HG02973 (cell line): ENCODE results near the gene APOL1.
"Not testable (repeated sequence)": the region's sequence is repeated elsewhere in the genome, so short reads cannot be mapped to it uniquely, and the experiment has no call there.

ENCODE experiments used
- ATAC-seq: cut with Tn5 transposase; IDR thresholded peaks from one replicate; pipeline ENCODE4 v1.9.1; 2021; ENCODE audit warnings: moderate library complexity; ENCODE audit not compliant: unreplicated experiment

The APOL1 gene

DNA sequence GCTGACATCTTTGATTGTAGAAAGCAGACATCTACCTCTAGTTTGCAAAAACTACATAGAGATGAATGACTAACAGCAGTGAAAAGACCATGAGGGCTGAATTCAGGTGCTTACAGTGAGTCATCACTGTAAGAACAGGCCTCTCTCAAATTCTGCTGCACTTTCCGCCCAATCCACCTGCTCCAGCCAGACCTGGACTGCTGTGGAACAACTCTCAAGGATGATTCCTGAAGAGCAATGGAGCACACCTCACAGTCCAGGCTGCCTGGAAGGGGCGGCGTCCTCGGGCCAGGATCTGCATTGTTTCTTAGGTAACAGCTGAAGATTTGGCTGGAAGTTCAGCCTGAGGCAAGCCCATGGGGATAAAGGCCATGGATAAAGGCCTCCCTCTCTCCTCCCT is 28.7 kb upstream of the APOL1 start:
- ATAC-seq, result no peak

DNA sequence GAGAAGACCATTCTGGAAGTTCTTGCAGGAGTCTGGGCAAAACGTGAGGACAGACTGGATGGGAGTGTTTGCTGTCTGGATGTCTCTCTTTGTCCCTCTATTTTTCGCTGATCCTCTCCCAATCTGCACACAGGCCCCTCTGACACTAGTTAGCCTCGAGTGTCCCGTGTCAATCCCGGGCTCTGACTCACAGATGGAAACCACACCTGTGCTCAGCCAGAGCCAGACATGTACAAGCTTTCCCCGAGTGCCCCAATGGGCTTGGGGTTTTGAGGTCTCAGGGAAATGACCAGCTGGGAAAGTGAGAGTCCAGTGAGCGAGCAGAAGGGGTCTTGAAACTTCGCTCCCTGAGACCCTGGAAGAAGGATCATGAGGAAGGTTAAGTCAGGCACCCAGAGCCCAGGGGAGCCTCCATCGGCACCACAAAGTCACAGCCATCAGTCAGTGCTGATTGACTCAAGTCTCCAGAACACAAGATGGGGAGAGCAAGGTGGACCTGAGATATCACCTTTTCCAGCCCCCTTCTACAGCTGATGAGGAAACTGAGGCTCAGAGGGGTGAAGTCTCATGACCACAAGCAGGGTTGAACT is 27.5 kb upstream of the APOL1 start:
- no peak for ATAC-seq

DNA sequence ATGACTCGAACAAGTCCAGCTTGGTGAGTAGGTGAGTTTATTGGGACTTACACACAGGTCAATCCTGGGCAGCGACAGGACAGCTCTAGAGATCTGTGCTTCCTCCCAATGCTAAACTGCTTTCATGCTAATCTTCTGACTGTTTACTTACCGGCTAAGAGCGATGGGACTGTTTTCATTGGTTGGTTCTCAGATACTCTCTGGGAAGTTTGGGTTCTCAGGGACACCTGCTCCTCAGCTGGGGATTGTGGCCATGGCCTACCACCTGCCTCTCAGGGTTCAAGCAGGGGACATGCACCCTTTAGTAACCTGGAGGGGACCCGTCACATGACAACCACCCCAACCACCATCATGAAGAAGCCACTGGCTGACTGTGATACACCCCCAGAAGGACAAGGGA is 26.7 kb upstream of the APOL1 start:
- no peak for ATAC-seq

GRCh38 chr22:36227396-36227795 is 25.5 kb upstream of the APOL1 start:
- ATAC-seq, result no peak

GRCh38 chr22:36227806-36228205 is 25.1 kb upstream of the APOL1 start:
- ATAC-seq, result no peak

- ATAC-seq, result not testable (repeated sequence)
Measured at GRCh38 chr22:36228369-36228768, 24.6 kb upstream of the APOL1 start.

DNA sequence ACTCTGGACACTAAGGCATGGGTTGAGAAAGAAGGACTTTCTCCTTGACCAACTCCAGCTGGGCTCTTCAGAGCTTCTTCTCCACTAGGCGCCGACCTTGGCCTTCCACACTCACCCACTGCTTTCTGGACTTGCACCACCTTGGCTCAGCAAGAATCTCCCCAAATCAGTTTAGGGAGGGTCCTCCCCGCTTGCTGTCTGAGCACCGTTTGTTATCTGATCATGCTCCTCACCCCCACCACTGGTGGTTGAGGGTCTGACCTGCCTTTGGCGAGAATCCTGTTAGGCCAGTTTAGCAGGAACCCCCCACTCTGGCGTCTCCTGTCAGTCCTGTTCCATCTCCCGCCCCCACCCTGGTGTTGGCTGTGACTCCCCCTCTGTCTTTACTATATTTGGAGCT is 24.0 kb upstream of the APOL1 start:
- no peak for ATAC-seq

GRCh38 chr22:36229649-36230048 is 23.3 kb upstream of the APOL1 start:
- ATAC-seq, result not testable (repeated sequence)

GRCh38 chr22:36231051-36231450 is 21.9 kb upstream of the APOL1 start:
- ATAC-seq, result not testable (repeated sequence)

- no peak for ATAC-seq
Measured at GRCh38 chr22:36232715-36233401, 20.1 kb upstream of the APOL1 start.

- ATAC-seq, result no peak
Measured at GRCh38 chr22:36233796-36234195, 19.1 kb upstream of the APOL1 start.

GRCh38 chr22:36234213-36234612 is 18.7 kb upstream of the APOL1 start:
- ATAC-seq, result no peak

GRCh38 chr22:36234919-36235318 is 18.0 kb upstream of the APOL1 start:
- ATAC-seq, result no peak

DNA sequence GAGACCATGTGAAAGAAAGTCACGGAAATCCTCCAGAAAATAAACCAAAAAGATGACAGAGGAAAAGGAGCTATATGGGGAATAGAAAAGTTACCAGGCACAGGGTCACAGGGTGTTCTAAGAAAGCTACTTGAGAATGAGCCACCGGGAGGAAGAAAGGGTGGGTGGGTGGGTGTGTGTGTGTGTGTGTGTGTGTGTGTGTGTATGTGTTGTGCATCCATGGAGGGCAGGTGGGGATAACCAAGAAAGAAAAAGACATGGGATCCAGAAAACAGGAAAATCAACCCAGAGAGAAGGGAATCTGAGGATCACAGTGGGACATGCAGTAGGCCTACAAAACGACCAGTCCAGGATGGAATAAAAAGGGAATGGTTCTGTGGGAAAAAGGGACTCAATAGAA is 17.3 kb upstream of the APOL1 start:
- no peak for ATAC-seq

GRCh38 chr22:36236388-36237319 is 16.3 kb upstream of the APOL1 start:
- no peak for ATAC-seq

DNA sequence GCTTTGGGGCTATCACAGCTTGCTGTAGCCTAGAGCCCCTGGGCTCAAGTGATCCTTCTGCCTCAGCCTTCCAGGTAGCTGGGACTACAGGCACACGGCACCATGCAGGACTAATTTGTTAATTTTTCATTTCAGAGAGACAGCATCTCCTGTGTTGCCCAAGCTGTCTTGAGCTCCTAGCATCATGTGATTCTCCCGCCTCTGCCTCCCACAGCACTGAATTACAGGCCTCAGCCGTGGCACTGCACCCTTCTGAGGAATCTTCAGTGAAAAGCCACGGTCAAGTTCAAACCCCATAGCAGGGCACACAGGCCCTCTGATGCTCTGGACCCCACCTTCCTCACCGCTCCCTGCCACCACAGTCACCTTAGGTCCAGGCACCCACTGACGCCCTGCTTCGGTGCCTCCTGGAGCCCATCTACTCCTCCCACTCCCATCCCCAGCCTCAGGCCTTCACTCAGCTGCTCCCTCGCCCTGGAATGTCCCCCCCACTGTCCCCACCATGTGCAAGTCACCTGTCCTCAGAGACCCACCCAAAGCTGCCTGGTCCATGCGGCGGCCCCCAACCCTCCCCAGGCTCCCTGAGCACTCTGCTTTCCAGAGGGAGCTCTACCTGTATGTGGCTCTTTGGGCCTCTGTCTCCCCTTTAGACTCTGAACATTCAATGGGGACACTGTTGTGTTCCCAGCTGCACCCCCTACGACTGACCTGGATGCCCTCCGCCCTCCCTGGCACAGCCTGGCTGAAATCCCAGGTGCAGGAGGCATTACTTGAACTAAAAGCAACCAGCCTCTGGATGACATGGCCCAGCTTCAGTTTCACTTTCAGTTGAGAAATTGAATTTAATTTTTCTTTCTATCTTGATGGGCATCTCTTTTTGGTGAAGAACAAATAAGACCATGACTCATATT is 15.2 kb upstream of the APOL1 start:
- no peak for ATAC-seq

DNA sequence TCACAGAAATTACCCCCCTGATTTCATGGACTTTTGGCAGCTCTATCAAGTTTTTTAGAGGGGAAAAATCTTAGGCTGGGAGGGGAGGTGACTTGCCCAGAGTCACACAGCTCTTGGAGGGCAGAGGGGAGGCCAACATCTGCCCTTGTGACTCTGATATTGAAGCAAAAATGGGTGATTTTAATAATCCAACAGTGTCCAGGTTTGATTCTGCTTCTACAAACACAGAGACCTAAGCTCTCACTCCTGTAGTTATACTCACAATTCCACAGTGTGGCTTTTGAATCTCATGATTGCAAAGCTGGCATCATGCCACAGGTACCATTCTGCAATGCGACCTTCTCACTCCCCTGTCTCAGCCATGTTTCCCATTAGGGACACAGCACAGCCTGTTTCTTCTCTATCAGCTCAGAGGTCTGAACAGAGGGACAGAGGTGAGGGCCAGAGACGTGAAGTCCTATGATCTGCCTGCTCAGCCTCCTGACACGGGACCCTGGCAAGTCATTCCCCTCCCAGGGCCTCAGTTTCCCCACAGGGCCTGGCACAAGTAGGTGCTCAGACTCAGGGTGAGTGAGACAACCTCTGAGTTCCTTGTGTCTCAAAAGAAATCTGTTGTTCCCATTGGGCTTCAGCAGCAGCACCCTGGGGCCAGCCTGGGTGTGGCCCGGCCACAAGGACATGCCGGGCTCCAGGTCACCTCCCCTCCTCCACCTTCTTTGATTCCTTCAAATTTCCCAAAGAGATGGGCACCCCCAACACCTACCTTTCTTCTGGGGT is 14.4 kb upstream of the APOL1 start:
- no peak for ATAC-seq

DNA sequence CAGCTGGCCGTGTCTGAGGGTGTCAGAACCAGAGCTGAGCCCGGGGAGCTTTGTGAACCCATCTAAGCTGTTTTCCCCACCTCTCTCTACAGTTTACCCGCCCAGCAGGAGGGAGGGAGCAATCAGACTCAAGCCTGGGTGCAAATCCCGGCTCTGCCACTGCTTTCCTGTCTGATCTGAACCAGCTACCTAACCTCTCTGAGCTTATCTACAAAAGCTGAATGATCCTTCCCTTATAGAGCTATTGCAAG is 13.9 kb upstream of the APOL1 start:
- peak; percentile 2 for ATAC-seq

- ATAC-seq, result peak; percentile 86
Measured at GRCh38 chr22:36239401-36240171, 13.3 kb upstream of the APOL1 start, which contains the start of gene APOL2. TSS of gene APOL2 (minus strand) at chr22:36239527. CDS start at chr22:36233162, 6,365 bp downstream.
